Nephron (organoid): ENCODE measurements around the gene NCOA1.

Experiments used
- H3K27ac Mint-ChIP-seq, 3 experiments: 2 replicates each; pipeline ENCODE4 v1.8.0; 2020; ENCODE audit warnings: mixed read lengths in 3 of 3, mild to moderate bottlenecking in 2 of 3, moderate library complexity in 1 of 3
- H3K27me3 Mint-ChIP-seq: 2 replicates; pipeline ENCODE4 v1.8.0; 2021; ENCODE audit warnings: low read depth, mild to moderate bottlenecking, moderate library complexity, mixed read lengths
- H3K36me3 Mint-ChIP-seq: 2 replicates; pipeline ENCODE4 v1.8.0; 2020; ENCODE audit warnings: low read depth, mixed read lengths
- H3K4me1 Mint-ChIP-seq: 2 replicates; pipeline ENCODE4 v1.8.0; 2020; ENCODE audit warnings: mixed read lengths
- H3K4me3 Mint-ChIP-seq, 3 experiments: 2 replicates each; pipeline ENCODE4 v1.8.0; 2020; ENCODE audit warnings: mild to moderate bottlenecking in 3 of 3, mixed read lengths in 3 of 3, moderate library complexity in 2 of 3
- H3K9me3 Mint-ChIP-seq: 2 replicates; pipeline ENCODE4 v1.8.0; 2020; ENCODE audit warnings: mixed read lengths
- TF ChIP-seq, protein P1 (sequence below), 3 experiments: fragments of 200-600 bp; sonication (generic); IDR thresholded peaks; one replicate each; pipeline ENCODE4 v1.5.0; 2021; ENCODE audit warnings: antibody characterized with exemption in 3 of 3; ENCODE audit not compliant: unreplicated experiment in 3 of 3

Gene NCOA1

DNA sequence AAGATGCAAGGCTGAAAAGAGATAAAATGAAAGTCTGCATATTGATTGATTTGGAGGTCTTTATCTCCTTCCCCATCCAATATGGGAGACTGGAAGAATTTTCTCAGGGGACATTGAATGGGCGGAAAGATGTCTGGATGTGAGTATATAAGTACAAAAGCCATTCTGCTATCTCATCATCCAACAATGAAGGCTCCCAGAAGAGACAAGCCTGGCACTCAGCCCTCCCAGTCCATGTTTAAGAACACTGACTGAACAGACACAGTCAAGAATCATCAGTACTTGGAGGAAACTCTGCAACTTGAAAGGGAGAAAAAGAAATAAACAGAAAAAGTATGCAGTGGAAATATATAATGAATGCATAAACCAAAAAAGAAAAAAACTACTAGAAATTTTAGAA, 221.2 kb downstream of the NCOA1 start:
- H3K9me3 Mint-ChIP-seq = peaks cover 6% of the 10 kb centered on the region
- peaks cover 28% of the 10 kb centered on the region for H3K4me1 Mint-ChIP-seq
- TF ChIP-seq, protein P1, sequence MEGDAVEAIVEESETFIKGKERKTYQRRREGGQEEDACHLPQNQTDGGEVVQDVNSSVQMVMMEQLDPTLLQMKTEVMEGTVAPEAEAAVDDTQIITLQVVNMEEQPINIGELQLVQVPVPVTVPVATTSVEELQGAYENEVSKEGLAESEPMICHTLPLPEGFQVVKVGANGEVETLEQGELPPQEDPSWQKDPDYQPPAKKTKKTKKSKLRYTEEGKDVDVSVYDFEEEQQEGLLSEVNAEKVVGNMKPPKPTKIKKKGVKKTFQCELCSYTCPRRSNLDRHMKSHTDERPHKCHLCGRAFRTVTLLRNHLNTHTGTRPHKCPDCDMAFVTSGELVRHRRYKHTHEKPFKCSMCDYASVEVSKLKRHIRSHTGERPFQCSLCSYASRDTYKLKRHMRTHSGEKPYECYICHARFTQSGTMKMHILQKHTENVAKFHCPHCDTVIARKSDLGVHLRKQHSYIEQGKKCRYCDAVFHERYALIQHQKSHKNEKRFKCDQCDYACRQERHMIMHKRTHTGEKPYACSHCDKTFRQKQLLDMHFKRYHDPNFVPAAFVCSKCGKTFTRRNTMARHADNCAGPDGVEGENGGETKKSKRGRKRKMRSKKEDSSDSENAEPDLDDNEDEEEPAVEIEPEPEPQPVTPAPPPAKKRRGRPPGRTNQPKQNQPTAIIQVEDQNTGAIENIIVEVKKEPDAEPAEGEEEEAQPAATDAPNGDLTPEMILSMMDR (IDR thresholded peaks at IDR 0.05; ENCODE audit: unreplicated experiment in 3 of 3) = no peak
- peak overlapping the region in 2 of 3 experiments; percentile 7 to 37 for H3K27ac Mint-ChIP-seq
- peaks cover 72% of the 10 kb centered on the region for H3K36me3 Mint-ChIP-seq
- H3K27me3 Mint-ChIP-seq = no peaks in the 10 kb centered on the region
- H3K4me3 Mint-ChIP-seq = no peak overlapping the region

- TF ChIP-seq, protein P1 (IDR thresholded peaks at IDR 0.05; ENCODE audit: unreplicated experiment in 3 of 3) = no peak
- H3K27me3 Mint-ChIP-seq = no peaks in the 10 kb centered on the region
- H3K4me1 Mint-ChIP-seq = peaks cover 40% of the 10 kb centered on the region
- no peak overlapping the region for H3K27ac Mint-ChIP-seq
- H3K4me3 Mint-ChIP-seq = no peak overlapping the region
- peaks cover 6% of the 10 kb centered on the region for H3K9me3 Mint-ChIP-seq
- H3K36me3 Mint-ChIP-seq = peaks cover 78% of the 10 kb centered on the region
Measured at GRCh38 chr2:24717263-24717951, 226.4 kb downstream of the NCOA1 start.

DNA sequence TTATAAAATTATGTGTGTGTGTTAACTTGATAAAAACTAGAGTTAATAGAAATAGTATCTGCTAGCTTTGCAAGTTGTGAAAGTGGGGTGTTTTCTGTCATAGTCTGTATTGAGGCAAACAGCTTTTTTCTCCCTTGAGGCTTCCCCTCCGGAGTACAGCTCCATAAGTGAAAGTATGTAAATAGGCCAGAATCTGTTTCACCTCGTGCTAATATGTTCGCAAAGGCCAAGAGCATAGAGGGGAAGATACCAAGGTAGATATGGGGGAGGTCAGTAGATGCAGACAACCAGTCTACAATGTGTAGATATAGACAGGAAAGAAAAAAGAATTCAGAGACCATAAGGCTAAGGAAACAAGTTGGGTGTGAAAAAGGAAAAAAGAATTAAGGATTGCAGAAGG, 229.3 kb downstream of the NCOA1 start:
- no peak overlapping the region for H3K4me3 Mint-ChIP-seq
- H3K4me1 Mint-ChIP-seq = peaks cover 52% of the 10 kb centered on the region
- peaks cover 51% of the 10 kb centered on the region for H3K36me3 Mint-ChIP-seq
- H3K9me3 Mint-ChIP-seq = peaks cover 6% of the 10 kb centered on the region
- TF ChIP-seq, protein P1 (IDR thresholded peaks at IDR 0.05; ENCODE audit: unreplicated experiment in 3 of 3) = no peak
- no peaks in the 10 kb centered on the region for H3K27me3 Mint-ChIP-seq
- peak overlapping the region in 2 of 3 experiments; percentile 66 to 78 for H3K27ac Mint-ChIP-seq

DNA sequence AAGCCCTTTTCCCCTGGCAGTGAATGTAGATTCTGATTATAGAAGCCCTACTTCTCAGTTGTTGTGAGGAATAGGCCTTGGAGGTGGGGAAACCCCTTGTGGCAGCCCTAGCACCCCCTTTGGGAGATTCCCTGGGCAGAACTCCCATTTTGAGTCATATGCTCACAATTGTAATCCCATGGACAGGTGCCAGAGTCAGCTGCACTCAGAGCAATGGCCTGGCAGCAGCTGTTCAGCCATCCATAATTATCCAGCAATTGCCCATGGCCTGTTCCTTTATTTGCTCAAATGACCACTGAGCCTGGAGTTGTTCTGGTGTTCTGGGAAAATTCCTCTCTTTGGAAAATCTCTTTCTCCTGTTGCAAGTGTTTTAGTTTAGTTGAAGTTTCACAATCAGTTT, 230.4 kb downstream of the NCOA1 start:
- Mint-ChIP-seq H3K27me3 (no peaks in the 10 kb centered on the region), H3K4me1 (peaks cover 61% of the 10 kb centered on the region), H3K27ac (peak overlapping the region; percentile 66 to 78 (median 70)), H3K36me3 (peaks cover 42% of the 10 kb centered on the region), H3K4me3 (peak overlapping the region in 1 of 3 experiments; percentile 46), H3K9me3 (peaks cover 4% of the 10 kb centered on the region)
- TF ChIP-seq, protein P1 (IDR thresholded peaks at IDR 0.05; ENCODE audit: unreplicated experiment in 3 of 3) = no peak

- Mint-ChIP-seq H3K36me3 (peaks cover 37% of the 10 kb centered on the region), H3K27me3 (no peaks in the 10 kb centered on the region), H3K9me3 (no peaks in the 10 kb centered on the region), H3K4me1 (peaks cover 61% of the 10 kb centered on the region), H3K4me3 (no peak overlapping the region), H3K27ac (peak overlapping the region; percentile 66 to 78 (median 70))
- TF ChIP-seq, protein P1 (IDR thresholded peaks at IDR 0.05; ENCODE audit: unreplicated experiment in 3 of 3) = no peak
Measured at GRCh38 chr2:24722141-24722790, 231.2 kb downstream of the NCOA1 start.
